Measurements from ENCODE around the gene MEGF8.

The MEGF8 gene

DNA sequence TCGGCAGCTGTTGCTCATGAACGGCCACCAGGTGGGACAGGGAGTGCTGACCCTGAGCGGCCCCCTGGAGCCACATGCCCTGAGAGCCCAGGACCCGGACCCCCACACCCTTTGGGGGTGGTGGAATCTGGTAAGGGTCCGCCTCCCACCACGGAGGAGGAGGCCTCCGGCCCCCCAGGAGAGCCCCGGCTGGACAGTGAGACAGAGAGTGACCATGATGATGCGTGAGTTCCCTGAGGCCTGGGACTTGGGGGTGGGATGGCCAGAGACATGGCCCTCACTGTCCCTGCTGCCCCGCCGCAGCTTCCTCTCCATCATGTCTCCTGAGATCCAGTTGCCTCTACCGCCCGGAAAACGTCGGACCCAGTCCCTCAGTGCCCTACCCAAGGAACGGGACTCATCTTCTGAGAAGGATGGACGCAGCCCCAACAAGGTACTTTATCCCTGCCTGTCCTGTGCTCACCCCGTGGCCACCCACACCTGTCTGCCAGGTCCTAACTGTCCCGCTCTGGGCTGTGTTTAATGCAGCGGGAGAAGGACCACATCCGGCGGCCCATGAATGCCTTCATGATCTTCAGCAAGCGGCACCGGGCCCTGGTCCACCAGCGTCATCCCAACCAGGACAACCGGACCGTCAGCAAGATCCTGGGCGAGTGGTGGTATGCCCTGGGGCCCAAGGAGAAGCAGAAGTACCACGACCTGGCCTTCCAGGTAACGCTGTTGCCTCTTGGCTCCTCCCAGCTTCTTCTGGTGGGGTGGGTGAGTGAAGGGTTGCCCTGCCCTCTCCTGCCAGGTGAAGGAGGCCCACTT, 38.2 kb upstream of the MEGF8 start:
- DNase-seq (ENCODE audit: low read depth, low spot score), result no peak

DNA sequence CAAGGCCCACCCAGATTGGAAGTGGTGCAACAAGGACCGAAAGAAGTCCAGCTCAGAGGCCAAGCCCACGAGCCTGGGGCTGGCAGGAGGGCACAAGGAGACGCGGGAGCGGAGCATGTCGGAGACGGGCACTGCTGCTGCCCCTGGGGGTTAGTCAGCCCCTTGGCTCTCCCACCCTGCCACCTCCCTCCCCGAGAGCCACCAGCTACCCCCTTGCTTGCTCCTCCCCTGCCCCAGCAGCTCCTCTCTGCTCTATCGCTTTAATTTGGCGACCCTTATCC, 37.7 kb upstream of the MEGF8 start:
- no peak for DNase-seq (ENCODE audit: low read depth, low spot score)

DNA sequence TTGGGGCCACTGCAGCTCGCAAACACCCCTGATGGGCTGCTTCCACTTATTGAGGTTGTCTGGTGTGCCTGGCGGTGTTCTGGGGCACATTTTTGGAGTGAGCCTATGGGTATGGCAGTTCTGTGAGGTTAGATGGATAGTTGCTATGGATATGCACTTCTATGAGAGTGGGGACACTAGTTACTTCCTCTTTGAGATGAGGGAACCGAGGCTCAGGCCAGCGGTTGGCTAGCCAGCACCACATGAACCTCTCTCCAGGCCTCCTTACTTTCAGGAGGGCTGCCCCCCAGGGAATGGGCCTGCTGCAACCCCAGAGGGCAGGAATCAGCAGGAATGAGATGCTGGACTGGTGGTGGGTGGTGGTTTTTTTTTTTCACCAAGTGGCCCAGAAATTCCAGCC, 37.0 kb upstream of the MEGF8 start:
- no peak for DNase-seq (ENCODE audit: low read depth, low spot score)

DNA sequence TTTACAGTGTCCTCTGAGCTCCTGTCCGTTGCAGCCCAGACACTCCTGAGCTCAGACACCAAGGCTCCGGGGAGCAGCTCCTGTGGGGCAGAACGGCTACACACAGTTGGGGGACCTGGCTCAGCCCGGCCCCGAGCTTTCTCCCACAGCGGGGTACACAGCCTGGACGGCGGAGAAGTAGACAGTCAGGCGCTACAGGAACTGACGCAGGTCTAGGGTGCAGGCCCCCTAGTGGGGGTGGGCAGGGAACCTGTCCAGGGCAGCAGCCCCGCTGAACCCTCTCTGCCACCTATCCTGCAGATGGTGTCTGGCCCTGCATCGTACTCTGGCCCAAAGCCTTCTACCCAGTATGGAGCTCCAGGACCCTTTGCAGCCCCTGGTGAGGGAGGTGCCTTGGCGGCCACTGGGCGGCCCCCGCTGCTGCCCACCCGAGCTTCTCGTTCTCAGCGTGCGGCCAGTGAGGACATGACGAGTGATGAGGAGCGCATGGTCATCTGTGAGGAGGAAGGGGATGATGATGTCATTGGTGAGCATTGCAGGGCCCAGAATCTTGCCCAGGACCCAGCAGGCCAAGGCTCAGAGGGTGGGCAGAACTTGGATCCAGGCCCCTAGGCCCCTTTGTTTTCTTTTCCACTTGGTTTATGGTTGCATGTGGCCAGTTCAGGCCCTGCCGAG, 36.4 kb upstream of the MEGF8 start:
- no peak for DNase-seq (ENCODE audit: low read depth, low spot score)

DNA sequence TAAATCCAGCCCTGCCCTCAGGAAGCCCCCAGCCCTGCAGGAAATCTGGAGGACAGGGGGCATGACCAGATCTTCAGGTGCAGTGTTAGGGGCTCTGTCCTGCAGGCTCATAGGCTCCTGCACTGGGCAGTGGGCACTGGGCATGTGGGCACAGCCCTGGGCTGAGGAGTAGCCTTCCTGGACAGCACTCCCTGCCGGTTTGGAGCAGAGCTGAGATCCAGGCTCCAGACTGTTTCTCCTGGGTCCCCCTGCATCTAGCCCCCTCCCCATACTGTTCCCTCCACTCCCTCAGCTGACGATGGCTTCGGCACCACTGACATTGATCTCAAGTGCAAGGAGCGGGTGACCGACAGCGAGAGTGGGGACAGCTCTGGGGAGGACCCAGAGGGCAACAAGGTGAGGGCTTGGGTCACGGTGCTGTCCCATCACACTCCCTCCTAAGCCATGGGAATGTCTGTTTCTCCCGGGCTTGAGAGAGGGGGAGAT, 35.8 kb upstream of the MEGF8 start:
- no peak for DNase-seq (ENCODE audit: low read depth, low spot score)

DNA sequence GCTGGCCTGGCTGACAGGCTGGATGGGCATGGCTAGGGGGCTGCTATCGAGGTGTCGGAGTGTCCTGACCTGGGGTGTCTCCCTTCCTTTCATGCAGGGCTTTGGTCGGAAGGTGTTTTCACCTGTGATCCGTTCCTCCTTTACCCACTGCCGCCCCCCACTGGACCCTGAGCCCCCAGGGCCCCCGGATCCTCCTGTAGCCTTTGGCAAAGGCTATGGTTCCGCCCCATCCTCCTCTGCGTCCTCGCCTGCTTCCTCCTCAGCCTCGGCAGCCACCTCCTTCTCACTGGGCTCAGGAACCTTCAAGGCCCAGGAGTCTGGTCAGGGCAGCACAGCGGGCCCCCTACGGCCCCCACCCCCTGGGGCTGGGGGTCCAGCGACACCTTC, 35.3 kb upstream of the MEGF8 start:
- DNase-seq (ENCODE audit: low read depth, low spot score), result no peak

DNA sequence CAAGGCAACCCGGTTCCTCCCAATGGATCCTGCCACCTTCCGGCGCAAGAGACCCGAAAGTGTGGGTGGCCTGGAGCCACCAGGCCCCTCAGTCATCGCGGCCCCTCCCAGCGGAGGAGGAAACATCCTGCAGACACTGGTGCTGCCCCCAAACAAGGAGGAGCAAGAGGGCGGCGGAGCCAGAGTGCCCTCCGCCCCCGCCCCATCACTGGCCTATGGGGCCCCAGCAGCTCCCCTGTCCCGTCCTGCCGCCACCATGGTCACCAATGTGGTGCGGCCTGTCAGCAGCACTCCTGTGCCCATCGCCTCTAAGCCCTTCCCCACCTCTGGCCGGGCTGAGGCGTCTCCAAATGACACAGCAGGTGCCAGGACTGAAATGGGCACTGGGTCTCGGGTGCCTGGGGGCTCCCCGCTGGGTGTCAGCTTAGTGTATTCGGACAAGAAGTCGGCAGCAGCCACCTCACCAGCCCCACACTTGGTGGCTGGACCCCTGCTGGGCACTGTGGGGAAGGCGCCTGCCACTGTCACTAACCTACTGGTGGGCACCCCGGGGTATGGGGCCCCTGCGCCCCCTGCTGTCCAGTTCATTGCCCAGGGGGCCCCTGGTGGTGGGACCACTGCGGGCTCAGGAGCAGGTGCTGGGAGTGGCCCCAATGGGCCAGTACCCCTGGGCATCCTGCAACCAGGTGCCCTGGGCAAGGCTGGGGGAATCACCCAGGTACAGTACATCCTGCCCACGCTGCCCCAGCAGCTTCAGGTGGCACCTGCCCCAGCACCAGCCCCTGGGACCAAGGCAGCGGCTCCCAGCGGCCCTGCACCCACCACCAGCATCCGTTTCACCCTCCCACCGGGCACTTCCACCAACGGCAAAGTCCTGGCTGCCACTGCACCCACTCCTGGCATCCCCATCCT, 34.7 kb upstream of the MEGF8 start:
- DNase-seq (ENCODE audit: low read depth, low spot score), result peak; percentile 37

DNA sequence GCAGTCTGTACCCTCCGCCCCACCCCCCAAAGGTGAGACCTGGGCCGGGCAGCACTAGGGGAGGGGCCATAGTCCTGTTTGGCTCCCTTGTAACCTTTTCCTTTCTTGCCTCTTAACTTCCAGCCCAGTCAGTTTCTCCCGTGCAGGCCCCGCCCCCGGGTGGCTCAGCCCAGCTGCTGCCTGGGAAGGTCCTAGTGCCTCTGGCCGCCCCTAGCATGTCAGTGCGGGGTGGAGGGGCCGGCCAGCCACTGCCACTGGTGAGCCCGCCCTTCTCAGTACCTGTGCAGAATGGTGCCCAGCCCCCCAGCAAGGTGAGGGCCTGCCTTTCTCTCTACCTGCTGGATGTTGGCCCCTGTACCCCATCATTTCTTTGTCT, 34.0 kb upstream of the MEGF8 start:
- no peak for DNase-seq (ENCODE audit: low read depth, low spot score)

DNA sequence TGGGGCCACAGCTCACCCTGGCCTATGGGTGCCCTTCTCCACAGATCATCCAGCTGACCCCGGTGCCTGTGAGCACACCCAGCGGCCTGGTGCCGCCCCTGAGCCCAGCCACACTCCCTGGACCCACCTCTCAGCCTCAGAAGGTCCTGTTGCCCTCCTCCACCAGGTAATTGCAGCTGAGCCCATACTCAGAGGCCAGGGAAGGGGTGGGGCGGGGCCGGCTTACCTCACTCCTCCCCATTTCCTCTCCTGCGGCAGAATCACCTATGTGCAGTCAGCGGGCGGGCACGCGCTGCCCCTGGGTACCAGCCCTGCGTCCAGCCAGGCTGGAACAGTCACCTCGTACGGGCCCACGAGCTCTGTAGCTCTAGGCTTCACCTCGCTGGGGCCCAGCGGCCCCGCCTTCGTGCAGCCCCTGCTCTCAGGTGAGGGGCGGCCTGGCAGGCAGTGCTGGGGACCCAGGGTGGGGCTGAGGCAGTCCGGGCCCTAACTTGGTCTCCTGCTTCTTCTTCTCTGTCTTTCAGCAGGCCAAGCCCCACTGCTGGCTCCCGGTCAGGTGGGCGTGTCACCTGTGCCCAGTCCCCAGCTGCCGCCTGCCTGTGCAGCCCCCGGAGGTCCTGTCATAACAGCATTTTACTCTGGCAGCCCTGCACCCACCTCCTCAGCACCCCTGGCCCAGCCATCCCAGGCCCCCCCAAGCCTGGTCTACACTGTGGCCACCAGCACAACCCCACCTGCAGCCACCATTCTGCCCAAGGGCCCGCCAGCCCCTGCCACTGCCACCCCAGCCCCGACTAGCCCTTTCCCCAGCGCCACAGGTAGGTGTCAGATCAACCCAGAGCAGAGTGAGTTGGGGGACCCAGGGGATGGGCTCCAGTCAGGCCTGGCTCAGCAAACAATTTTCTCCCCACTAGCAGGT, 33.1 kb upstream of the MEGF8 start:
- DNase-seq (ENCODE audit: low read depth, low spot score), result no peak

DNA sequence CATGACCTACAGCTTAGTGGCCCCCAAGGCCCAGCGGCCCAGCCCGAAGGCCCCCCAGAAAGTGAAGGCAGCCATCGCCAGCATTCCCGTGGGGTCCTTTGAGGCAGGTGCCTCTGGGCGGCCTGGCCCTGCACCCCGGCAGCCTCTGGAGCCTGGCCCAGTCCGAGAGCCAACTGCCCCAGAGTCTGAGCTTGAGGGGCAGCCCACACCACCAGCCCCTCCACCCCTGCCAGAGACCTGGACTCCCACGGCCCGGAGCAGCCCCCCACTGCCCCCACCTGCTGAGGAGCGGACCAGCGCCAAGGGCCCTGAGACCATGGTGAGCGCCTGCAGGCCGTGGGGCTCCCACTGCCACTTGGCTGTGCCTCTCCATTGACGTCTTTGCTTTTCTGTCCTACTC, 32.5 kb upstream of the MEGF8 start:
- DNase-seq (ENCODE audit: low read depth, low spot score), result no peak

DNA sequence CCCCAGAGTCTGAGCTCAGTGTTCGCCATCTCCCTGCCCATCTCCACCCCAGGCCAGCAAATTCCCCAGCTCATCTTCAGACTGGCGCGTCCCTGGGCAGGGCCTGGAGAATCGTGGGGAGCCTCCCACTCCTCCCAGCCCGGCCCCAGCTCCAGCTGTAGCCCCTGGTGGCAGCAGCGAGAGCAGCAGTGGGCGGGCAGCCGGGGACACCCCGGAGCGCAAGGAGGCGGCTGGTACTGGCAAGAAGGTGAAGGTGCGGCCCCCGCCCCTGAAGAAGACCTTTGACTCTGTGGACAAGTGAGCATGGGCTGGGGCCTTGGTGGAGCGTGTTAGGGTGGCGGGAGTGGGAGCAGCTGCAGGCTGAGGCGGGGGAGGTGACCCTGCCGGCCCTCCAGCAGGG, 31.9 kb upstream of the MEGF8 start:
- DNase-seq (ENCODE audit: low read depth, low spot score), result no peak

DNA sequence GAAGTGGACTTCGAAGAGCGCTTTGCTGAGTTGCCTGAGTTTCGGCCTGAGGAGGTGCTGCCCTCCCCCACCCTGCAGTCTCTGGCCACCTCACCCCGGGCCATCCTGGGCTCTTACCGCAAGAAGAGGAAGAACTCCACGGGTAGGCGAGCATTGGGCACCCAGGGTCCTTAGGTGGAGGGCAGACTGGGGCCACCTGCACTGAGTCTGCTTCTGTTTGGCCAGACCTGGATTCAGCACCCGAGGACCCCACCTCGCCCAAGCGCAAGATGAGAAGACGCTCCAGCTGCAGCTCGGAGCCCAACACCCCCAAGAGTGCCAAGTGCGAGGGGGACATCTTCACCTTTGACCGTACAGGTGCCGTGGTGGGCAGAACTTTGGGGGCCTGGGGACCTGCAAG, 31.5 kb upstream of the MEGF8 start:
- DNase-seq (ENCODE audit: low read depth, low spot score), result no peak

DNA sequence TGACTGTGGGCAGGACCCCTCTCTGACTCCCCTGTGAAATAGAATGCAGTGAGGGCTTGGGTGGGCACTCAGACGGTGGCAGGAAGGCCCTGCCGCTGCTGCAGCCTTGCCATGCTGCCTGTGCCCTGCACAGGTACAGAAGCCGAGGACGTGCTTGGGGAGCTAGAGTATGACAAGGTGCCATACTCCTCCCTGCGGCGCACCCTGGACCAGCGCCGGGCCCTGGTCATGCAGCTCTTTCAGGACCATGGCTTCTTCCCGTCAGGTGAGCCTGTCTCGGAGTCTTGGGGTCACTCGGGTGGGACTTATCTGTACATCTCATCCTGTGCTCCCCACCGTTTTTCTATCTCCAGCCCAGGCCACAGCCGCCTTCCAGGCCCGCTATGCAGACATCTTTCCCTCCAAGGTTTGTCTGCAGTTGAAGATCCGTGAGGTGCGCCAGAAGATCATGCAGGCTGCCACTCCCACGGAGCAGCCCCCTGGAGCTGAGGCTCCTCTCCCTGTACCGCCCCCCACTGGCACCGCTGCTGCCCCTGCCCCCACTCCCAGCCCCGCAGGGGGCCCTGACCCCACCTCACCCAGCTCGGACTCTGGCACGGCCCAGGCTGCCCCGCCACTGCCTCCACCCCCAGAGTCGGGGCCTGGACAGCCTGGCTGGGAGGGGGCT, 30.8 kb upstream of the MEGF8 start:
- no peak for DNase-seq (ENCODE audit: low read depth, low spot score)

DNA sequence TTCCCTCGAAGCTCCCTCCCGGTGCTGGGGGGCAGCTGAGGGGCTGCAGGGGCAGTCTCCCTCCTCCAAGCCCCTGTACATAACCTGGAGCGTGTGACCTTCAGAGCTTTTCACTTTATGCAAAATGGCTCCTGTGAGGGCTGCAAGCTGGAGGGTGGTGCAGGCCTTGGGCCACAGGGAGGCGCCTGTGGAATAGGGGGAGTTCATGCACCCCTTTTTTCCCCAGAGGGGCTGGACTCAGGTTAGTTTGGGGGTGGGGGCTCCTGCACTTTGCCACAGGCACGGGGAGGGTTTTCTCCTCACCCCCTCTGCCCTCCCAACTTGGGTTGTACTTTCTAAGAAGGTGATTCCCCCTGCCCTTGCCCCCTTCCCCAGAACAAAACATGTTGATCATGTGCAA, 30.1 kb upstream of the MEGF8 start:
- DNase-seq (ENCODE audit: low read depth, low spot score), result no peak

DNA sequence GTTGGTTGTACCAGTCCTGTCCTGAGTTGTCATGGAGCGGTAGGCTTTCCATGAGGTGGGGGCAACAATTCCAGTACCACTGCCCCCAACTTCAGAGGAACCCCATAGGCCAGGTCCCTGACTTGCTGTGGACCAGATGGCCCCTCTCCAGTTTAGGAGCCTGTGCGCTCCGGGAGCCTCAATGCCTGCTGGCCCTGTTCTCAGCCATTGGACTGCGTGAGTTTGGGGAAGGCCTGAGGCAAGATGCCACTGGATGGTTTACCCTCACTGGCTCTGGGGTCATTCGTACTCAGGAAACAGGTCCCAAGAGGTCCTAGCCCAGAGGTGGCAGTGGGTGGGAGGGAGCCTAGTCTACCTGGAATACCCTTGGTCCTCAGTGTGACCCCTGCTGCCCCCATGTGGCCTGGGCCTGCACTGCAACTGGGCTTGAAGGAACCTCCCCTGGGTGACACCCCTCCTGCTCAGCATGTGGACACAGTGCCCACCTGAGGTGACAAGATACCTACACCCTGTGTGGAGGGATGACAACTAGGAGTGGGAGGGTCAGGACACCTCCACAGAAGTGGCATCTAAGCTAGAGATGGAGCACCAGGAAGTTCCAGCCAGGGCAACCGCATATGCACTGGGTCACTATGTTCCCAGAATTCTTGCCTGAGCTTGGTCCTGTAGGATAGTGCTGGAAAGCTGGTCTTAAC, 29.5 kb upstream of the MEGF8 start:
- peak; percentile 83 for DNase-seq (ENCODE audit: low read depth, low spot score)

DNA sequence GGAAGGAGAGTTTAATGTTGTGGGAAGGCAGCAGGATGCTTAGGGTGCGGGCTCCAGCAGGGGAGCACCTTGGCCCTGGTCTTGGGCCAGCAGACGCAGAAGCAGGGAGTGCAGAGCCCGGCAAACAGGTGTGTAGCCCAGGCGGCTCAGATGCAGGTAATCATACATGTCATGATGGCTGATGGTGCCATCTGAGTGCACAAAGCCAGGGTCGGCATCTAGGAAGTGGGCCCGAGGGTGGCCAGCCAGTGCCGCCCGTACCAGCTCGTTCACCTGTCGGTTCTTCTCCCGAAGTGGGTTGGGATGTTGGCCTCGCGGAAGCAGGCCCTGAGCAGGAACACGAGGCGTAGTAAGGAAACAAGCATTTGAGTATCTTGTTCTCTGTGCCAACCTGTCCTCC, 28.4 kb upstream of the MEGF8 start:
- DNase-seq (ENCODE audit: low read depth, low spot score), result no peak

DNA sequence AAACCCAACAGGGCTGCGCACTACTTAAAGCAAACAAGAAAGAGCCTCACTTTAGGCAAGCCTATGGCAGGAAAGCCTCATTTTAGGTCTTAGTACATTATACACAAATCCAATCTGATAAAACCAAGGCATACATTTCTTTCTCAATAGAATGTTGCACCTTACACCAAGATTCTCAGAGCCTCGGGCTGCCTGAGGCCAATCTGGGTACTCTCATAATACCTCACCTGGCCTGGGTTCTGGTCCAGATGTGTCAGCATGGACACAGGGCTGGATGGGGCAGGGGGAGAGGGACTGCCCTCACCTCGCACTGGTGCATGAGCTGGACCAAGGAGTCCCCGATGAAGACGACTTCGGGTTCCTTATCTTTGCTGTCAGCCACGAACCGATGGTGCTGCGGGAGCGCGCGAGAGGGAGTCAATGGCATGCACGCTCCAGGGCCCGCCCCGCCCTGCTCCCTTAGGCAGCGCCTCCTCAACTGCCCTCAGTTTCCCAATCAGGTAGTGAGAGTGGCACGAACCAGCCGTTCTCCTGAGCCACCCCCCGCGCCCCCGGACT, 23.7 kb upstream of the MEGF8 start, which contains the start of gene PRR19:
PRR19 (plus strand) TSS at position 487 of the 558 bp plus-strand sequence. CDS start 7,453 bp downstream, outside the sequence.
- DNase-seq (ENCODE audit: low read depth, low spot score), result no peak

DNA sequence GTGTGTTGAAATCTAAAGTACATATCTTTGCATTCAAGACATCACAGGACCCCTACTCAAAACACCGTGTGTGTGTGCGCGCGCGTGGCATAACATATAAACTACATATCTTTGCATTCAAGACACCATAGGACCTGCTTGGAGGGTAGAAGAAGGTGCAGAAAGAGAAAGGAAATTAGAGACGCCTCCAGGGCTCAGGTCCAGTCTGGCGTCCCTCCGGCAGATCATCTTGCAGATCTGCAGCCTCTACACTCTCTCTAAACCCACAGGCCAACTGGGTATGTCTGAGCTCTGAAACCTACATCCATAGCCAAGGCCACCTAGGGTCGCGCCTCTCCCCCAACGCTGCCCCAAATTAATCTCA, 22.4 kb upstream of the MEGF8 start:
- no peak for DNase-seq (ENCODE audit: low read depth, low spot score)

DNA sequence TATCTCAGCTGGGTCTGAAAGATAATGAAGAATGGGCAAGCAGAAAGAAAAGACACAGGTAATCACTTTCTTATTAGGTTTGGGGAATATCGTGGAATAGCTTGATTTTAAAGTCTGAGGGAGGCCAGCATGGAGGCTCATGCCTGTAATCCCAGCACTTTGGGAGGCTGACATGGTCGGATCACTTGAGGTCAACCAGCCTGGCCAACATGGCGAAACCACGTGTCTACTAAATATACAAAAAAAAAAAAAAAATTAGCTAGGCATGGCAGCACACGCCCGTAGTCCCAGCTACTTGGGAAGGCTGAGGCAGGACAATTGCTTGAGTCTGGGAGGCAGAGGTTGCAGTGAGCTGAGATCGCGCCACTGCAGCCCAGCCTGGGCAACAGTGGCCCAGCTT, 21.6 kb upstream of the MEGF8 start:
- DNase-seq (ENCODE audit: low read depth, low spot score), result no peak

DNA sequence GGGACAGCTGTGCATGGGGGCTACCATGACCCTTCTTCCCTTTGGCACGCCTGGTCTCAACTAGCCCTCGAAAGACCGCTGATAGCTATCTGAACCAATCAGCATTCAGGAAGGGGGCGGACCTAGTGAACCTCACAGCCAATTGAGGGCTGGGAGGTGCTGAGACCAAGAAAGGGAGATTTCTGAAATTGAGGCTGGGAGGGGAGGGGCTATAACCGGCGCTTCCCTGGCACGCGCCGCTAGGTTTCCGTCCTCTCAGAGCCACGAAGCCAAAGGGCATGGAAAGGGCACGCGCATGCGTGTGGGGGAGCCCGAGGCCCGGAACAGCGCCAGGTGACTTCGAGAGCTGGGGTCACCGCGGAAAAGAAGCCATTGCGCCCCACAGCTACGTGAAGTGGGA, 18.8 kb upstream of the MEGF8 start:
- no peak for DNase-seq (ENCODE audit: low read depth, low spot score)

Measured in activated naive CD8-positive, alpha-beta T cell treated with anti-CD3 and anti-CD28 coated beads, Interleukin-2, amount 50 U/mL, for 16 hours (primary cell).